ENCODE data around the gene B3GNT8. TPM values are rescaled to one million over a fixed set of nuclear protein-coding genes. Genes with fewer than 3 reads are reported as not detected.
"Not testable (repeated sequence)": the region's sequence is repeated elsewhere in the genome, so short reads cannot be mapped to it uniquely, and the experiment has no call there.

B3GNT8 gene
- total RNA-seq (2022) (3.1 and 3.7 TPM in 2 replicates), Bru-seq, nascent RNA (percentile 39 among the genes with signal in this experiment), BruChase-seq, experiment 1, labeled RNA remaining after a 2-hour chase (percentile 39 among the genes with signal in this experiment), BruChase-seq, experiment 2, labeled RNA remaining after a 6-hour chase (percentile 32 among the genes with signal in this experiment)
- long read RNA-seq, partial matches to known transcripts: 10 of 12 reads
- long read RNA-seq, other reads (novel, unspliced or antisense): 1 of 12 reads

- TF ChIP-seq CTCF (IDR thresholded peaks at IDR 0.05; ENCODE audit: insufficient read depth in 1 of 2, low read depth in 1 of 2, low read length in 1 of 2, severe bottlenecking in 1 of 2, unreplicated experiment in 1 of 2): no peak
- H3K4me1 Mint-ChIP-seq (ENCODE audit: low read depth, unreplicated experiment): peaks cover 19% of the 10 kb centered on the region
Observed at GRCh38 chr19:41426952-41427646, at the start of gene B3GNT8. Gene B3GNT8, minus strand, starts transcription at chr19:41427374. Its CDS starts 596 bp downstream, at chr19:41426778.

DNA sequence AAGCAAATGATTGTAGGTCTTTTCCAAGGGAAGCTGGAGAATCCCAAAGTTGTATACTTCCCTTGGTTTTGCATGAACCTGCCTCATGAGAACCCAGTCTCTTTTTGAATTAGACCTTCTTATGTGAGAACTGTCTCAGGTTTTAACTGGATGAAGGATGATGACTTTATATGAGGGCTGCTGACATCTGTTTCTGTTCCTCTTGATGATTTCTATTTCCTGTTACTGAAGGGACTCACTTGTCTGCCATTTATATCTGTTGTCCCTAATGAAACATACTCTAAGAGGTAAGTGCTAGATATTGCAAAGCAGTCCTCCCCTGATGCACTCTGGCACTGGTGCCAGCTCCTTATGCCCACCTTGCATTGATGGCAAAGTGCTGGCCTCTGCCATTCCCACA, 49.4 kb upstream of the B3GNT8 start:
- Mint-ChIP-seq H3K27ac (ENCODE audit: unreplicated experiment) (no peak overlapping the region), H3K27me3 (ENCODE audit: insufficient read depth, unreplicated experiment) (peaks cover 34% of the 10 kb centered on the region), H3K4me3 (ENCODE audit: unreplicated experiment) (no peak overlapping the region), H3K36me3 (ENCODE audit: insufficient read depth, unreplicated experiment) (no peaks in the 10 kb centered on the region), H3K4me1 (ENCODE audit: low read depth, unreplicated experiment) (no peaks in the 10 kb centered on the region), H3K9me3 (ENCODE audit: unreplicated experiment) (peaks cover 20% of the 10 kb centered on the region)
- no peaks in the 10 kb centered on the region for H3K4me1 ChIP-seq
- H3K36me3 ChIP-seq (ENCODE audit: control insufficient read depth, insufficient read depth, low read length): no peaks in the 10 kb centered on the region
- ChIA-PET CTCF (no interaction called here), POLR2A (no interaction called here)
- H3K9me3 ChIP-seq: no peaks in the 10 kb centered on the region
- no peaks in the 10 kb centered on the region for H3K27me3 ChIP-seq (replicated peaks; ENCODE audit: control insufficient read depth, insufficient read depth, low read length)
- no peak for DNase-seq
- H3K4me3 ChIP-seq (ENCODE audit: low read depth, low read length): no peak overlapping the region
- no TSS peak for BruUV-seq (replicated peaks)
- no peak for TF ChIP-seq CTCF (IDR thresholded peaks at IDR 0.05; ENCODE audit: insufficient read depth in 1 of 2, low read depth in 1 of 2, low read length in 1 of 2, severe bottlenecking in 1 of 2, unreplicated experiment in 1 of 2)
- intact Hi-C loops (cut with micrococcal nuclease; ENCODE audit: unreplicated experiment): no loop called here

More at GRCh38 chr19:41426952-41427646, at the start of gene B3GNT8:
- no peaks in the 10 kb centered on the region for H3K27me3 Mint-ChIP-seq (ENCODE audit: insufficient read depth, unreplicated experiment)
- no peaks in the 10 kb centered on the region for H3K9me3 ChIP-seq
- H3K36me3 ChIP-seq (ENCODE audit: control insufficient read depth, insufficient read depth, low read length): peaks cover 1% of the 10 kb centered on the region
- peak within 1 kb of the TSS; percentile 72 for H3K4me3 Mint-ChIP-seq (ENCODE audit: unreplicated experiment)
- peaks cover 25% of the 10 kb centered on the region for H3K36me3 Mint-ChIP-seq (ENCODE audit: insufficient read depth, unreplicated experiment)
- H3K4me1 ChIP-seq: peaks cover 13% of the 10 kb centered on the region; the same call in 1 of the 2 replicates
- TSS peak; percentile 35 for BruUV-seq (replicated peaks)
- H3K27ac Mint-ChIP-seq (ENCODE audit: unreplicated experiment): peak within 1 kb of the TSS; percentile 81
- peak within 1 kb of the TSS; percentile 47 for H3K4me3 ChIP-seq (ENCODE audit: low read depth, low read length)
- POLR2A ChIA-PET: interaction anchor here (0.7 to 1.9 kb wide), 2 partner anchors 13 to 780 kb away, joined by 10 to 29 read pairs; partner anchors contain the start of gene DMAC2
- H3K9me3 Mint-ChIP-seq (ENCODE audit: unreplicated experiment): no peaks in the 10 kb centered on the region
- no peaks in the 10 kb centered on the region for H3K27me3 ChIP-seq (replicated peaks; ENCODE audit: control insufficient read depth, insufficient read depth, low read length)
- peak; percentile 88 for DNase-seq
- CTCF ChIA-PET: interaction anchor here (0.6 to 1.1 kb wide), 7 partner anchors 9 to 1807 kb away, joined by 3 to 7 read pairs (median 4); partner anchors contain the start of gene DMAC2
- intact Hi-C loops (cut with micrococcal nuclease; ENCODE audit: unreplicated experiment): loop anchor here (1.0 kb wide), 2 partner anchors 18 to 30 kb away; partner anchors contain the start of genes BCKDHA and EXOSC5

DNA sequence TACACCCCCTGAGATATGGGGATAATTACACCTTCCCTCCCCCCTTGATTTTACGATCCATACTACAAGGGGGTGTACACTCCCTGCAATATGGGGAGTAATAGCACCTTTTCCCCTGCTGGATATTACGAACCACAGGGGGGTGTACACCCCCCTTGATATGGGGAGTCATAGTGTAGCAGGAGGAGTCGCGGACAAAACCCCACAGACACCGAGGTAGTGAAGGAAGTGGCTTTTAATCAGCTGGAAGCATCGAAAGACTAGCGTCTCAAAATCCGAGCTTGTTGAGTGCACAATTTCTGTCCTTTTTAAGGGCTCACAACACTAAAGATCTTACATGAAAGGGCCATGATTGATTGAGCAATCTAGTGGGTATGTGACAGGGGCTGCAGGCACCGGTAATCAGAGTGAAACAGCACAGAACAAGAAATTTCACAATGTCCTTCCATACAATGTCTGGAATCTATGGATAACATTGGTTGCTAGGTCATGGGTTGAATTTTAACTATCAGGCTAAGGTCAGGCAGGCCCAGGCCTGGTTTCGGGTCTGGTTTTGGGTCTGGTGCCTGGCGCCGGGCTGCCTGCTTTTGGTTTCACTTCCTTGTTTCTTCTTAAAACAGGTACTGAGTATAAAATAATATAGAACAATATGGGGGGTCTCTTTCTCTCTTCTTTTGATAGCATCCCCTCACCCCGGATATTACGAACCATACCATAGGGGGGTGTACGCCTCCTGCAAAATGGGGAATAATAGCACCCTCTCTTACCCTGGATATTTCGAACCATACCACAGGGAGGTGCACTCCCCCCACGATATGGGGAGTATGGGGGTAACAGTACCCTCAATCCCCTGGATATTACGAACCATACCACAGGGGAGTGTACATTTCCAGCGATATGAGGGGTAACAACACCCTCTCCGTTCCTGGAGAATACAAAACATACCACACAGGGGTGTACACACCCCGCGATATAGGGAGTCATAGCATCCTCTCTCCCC, 36.4 kb upstream of the B3GNT8 start:
- Mint-ChIP-seq H3K9me3 (ENCODE audit: unreplicated experiment) (peaks cover 19% of the 10 kb centered on the region), H3K27me3 (ENCODE audit: insufficient read depth, unreplicated experiment) (peaks cover 16% of the 10 kb centered on the region)
- H3K36me3 ChIP-seq (ENCODE audit: control insufficient read depth, insufficient read depth, low read length); intact Hi-C loops (cut with micrococcal nuclease; ENCODE audit: unreplicated experiment); H3K4me3 ChIP-seq (ENCODE audit: low read depth, low read length); H3K36me3 Mint-ChIP-seq (ENCODE audit: insufficient read depth, unreplicated experiment); H3K27ac Mint-ChIP-seq (ENCODE audit: unreplicated experiment); H3K4me1 ChIP-seq; H3K4me3 Mint-ChIP-seq (ENCODE audit: unreplicated experiment); DNase-seq; H3K4me1 Mint-ChIP-seq (ENCODE audit: low read depth, unreplicated experiment); H3K27me3 ChIP-seq (replicated peaks; ENCODE audit: control insufficient read depth, insufficient read depth, low read length); BruUV-seq (replicated peaks); H3K9me3 ChIP-seq; POLR2A ChIA-PET: not testable (repeated sequence)
- CTCF ChIA-PET: interaction anchor here (0.6 kb wide), 1 partner anchor 309 kb away, joined by 4 read pairs; no protein-coding TSS in a partner anchor

All from Caco-2 (cell line).